Colonic mucosa (tissue), 4 donors: ENCODE measurements around the gene CDC45. TPM values are rescaled to one million over a fixed set of nuclear protein-coding genes. Genes with fewer than 3 reads are reported as not detected.

Experiments
- DNase-seq: peaks from one replicate; pipeline ENCODE4 v3.0.0-alpha.2; 2020
- H3K27ac ChIP-seq: fragments of 200-600 bp; one replicate; pipeline ENCODE4 v1.8.0; 2021
- H3K27me3 ChIP-seq: fragments of 200-600 bp; one replicate; pipeline ENCODE4 v1.8.0; 2021
- H3K36me3 ChIP-seq: fragments of 200-600 bp; one replicate; pipeline ENCODE4 v1.8.0; 2021
- H3K4me1 ChIP-seq: fragments of 200-600 bp; one replicate; pipeline ENCODE4 v1.8.0; 2021; ENCODE audit warnings: mild to moderate bottlenecking
- H3K4me3 ChIP-seq: fragments of 200-600 bp; one replicate; pipeline ENCODE4 v1.8.0; 2021
- H3K9ac ChIP-seq, 2 donors: one replicate each; pipeline ENCODE4 v1.7.0; 2013; ENCODE audit warnings: control low read depth in 2 of 2, low read depth in 2 of 2, low read length in 2 of 2
- H3K9me3 ChIP-seq: fragments of 200-600 bp; one replicate; pipeline ENCODE4 v1.8.0; 2021
- CTCF ChIP-seq: fragments of 200-600 bp; IDR thresholded peaks from one replicate; pipeline ENCODE4 v1.8.0; 2022; ENCODE audit warnings: antibody characterized with exemption, mild to moderate bottlenecking
- intact Hi-C: fragments of 100-400 bp; cut with DNase I; formaldehyde crosslinking; loops from one replicate; pipeline ENCODE4 v1.14.1; 2022
- total RNA-seq, 2 donors: library from RNA; stranded (reverse); fragmentation: NEBNext Ultra II Directional in 1 of 2; extraction: Animal tissue kit (Norgen Biotek cat#: 25700) in 1 of 2; gene quantifications; one replicate each; pipeline ENCODE4 v1.2.1, GENCODE V29; 2021
- donor health status: healthy.
- donor health status: DM: no; HTN: no; CAD: no.
- donor health status: DM: no; HTN: no; CAD: no.

The CDC45 gene
- total RNA-seq, 2 donors from 2014 or later, result 5.1 to 35.9 TPM

- intact Hi-C loops, result no loop called here
- TF ChIP-seq CTCF, result no peak
These were observed 28.1 kb upstream of the CDC45 start for GRCh38 chr22:19451570-19451969.

GRCh38 chr22:19453718-19454117, 26.0 kb upstream of the CDC45 start:
- Histone ChIP-seq H3K27ac (no peak overlapping the region), H3K27me3 (no peaks in the 10 kb centered on the region)
- intact Hi-C loops, result no loop called here

More at GRCh38 chr22:19451570-19451969, 28.1 kb upstream of the CDC45 start:
- Histone ChIP-seq H3K36me3 (peaks cover 5% of the 10 kb centered on the region), H3K27ac (no peak overlapping the region), H3K4me1 (peaks cover 9% of the 10 kb centered on the region), H3K9ac (no peak overlapping the region), H3K27me3 (no peaks in the 10 kb centered on the region), H3K4me3 (no peak overlapping the region), H3K9me3 (no peaks in the 10 kb centered on the region)
- no peak for DNase-seq

GRCh38 chr22:19454156-19454555, 25.6 kb upstream of the CDC45 start:
- no peak overlapping the region for H3K9ac ChIP-seq
- no peaks in the 10 kb centered on the region for H3K27me3 ChIP-seq
- H3K4me1 ChIP-seq, result no peaks in the 10 kb centered on the region
- no peak overlapping the region for H3K27ac ChIP-seq
- peaks cover 5% of the 10 kb centered on the region for H3K36me3 ChIP-seq
- no peak for DNase-seq
- H3K9me3 ChIP-seq, result no peaks in the 10 kb centered on the region
- H3K4me3 ChIP-seq, result no peak overlapping the region
- intact Hi-C loops, result no loop called here
- TF ChIP-seq CTCF, result no peak

More at GRCh38 chr22:19453718-19454117, 26.0 kb upstream of the CDC45 start:
- Histone ChIP-seq H3K4me1 (peaks cover under 1% of the 10 kb centered on the region), H3K4me3 (no peak overlapping the region), H3K36me3 (peaks cover 5% of the 10 kb centered on the region), H3K9me3 (no peaks in the 10 kb centered on the region), H3K9ac (no peak overlapping the region)
- TF ChIP-seq CTCF, result no peak
- no peak for DNase-seq

- no peak for TF ChIP-seq CTCF
- Histone ChIP-seq H3K4me1 (no peaks in the 10 kb centered on the region), H3K27me3 (no peaks in the 10 kb centered on the region), H3K9me3 (no peaks in the 10 kb centered on the region), H3K4me3 (no peak overlapping the region), H3K9ac (no peak overlapping the region), H3K27ac (no peak overlapping the region), H3K36me3 (peaks cover 5% of the 10 kb centered on the region)
- DNase-seq, result no peak
- intact Hi-C loops, result no loop called here
These were observed 24.7 kb upstream of the CDC45 start for GRCh38 chr22:19455033-19455432.

GRCh38 chr22:19455585-19456370, 23.9 kb upstream of the CDC45 start:
- intact Hi-C loops, result no loop called here
- no peak overlapping the region for H3K4me3 ChIP-seq
- no peaks in the 10 kb centered on the region for H3K27me3 ChIP-seq
- no peaks in the 10 kb centered on the region for H3K9me3 ChIP-seq
- TF ChIP-seq CTCF, result no peak
- no peak for DNase-seq
- H3K27ac ChIP-seq, result no peak overlapping the region
- H3K9ac ChIP-seq, result no peak overlapping the region
- H3K4me1 ChIP-seq, result no peaks in the 10 kb centered on the region
- H3K36me3 ChIP-seq, result peaks cover 5% of the 10 kb centered on the region
